GM12878 (cell line): Measurements from ENCODE around the gene GPLD1. TPM values are rescaled to one million over a fixed set of nuclear protein-coding genes. Genes with fewer than 3 reads are reported as not detected.

ENCODE experiments used
- ATAC-seq: fragments of 200-7000 bp; cut with Tn5 transposase; 3 replicates; pipeline ENCODE4 v1.9.1; 2020; ENCODE audit warnings: mild to moderate bottlenecking, moderate library complexity
- BruUV-seq: library from RNA; stranded (reverse); fragments of 400-500 nt; replicated peaks from 2 replicates; lab custom pipeline; 2021; lab: Mats Ljungman, UMichigan
- CTCF ChIA-PET: fragments of 300-600 bp; sonication (Branson Sonifier 250); formaldehyde crosslinking; extraction: SDS; loops from one replicate; lab custom pipeline; 2021; ENCODE audit warnings: inconsistent platforms; lab: Yijun Ruan, JAX
- POLR2A ChIA-PET: fragments of 350-600 bp; formaldehyde crosslinking; extraction: SDS; loops from one replicate; lab custom pipeline; 2021; ENCODE audit warnings: inconsistent platforms; lab: Charles Lee
- RAD21 ChIA-PET: fragments of 300-600 bp; sonication (Branson Sonifier 250); formaldehyde crosslinking; loops from one replicate; lab custom pipeline; 2023; ENCODE audit warnings: antibody characterized with exemption; ENCODE audit not compliant: unreplicated experiment; lab: Charles Lee
- SMC1A ChIA-PET: fragments of 300-600 bp; sonication (Branson Sonifier 250); formaldehyde crosslinking; loops from one replicate; lab custom pipeline; 2023; ENCODE audit not compliant: unreplicated experiment, uncharacterized antibody; lab: Charles Lee
- DNase-seq: peaks from one replicate; pipeline ENCODE4 v3.0.0-alpha.2; 2011; ENCODE audit warnings: low read depth, low spot score
- FAIRE-seq: peaks from 3 replicates; lab custom pipeline; 2011; peaks lifted over from hg19 to GRCh38; lab: Jason Lieb, UNC
- H2AFZ ChIP-seq: 2 replicates; pipeline ENCODE4 v1.6.0; 2011; ENCODE audit warnings: low read depth, low read length, control low read depth; ENCODE audit not compliant: control insufficient read depth
- H3K27ac ChIP-seq: 2 replicates; pipeline ENCODE4 v1.5.1; 2011; ENCODE audit warnings: control low read depth; ENCODE audit not compliant: control insufficient read depth, insufficient read depth
- H3K27me3 ChIP-seq, 2 experiments: replicated peaks in 1 of 2; 2 replicates each; pipeline versions ENCODE4 v1.6.0 to v1.6.1; 2011; ENCODE audit warnings: low read length in 1 of 2; ENCODE audit not compliant: control insufficient read depth in 2 of 2, insufficient read depth in 2 of 2
- H3K36me3 ChIP-seq, 2 experiments: 2 replicates each; pipeline ENCODE4 v1.5.1; 2011; ENCODE audit warnings: low read length in 1 of 2; ENCODE audit not compliant: control insufficient read depth in 2 of 2, insufficient read depth in 2 of 2
- H3K4me1 ChIP-seq: 2 replicates; pipeline ENCODE4 v1.6.1; 2011; ENCODE audit warnings: mild to moderate bottlenecking, low read length, moderate library complexity, mixed read lengths; ENCODE audit not compliant: control insufficient read depth, insufficient read depth
- H3K4me2 ChIP-seq: 2 replicates; pipeline ENCODE4 v1.6.0; 2011; ENCODE audit warnings: control low read depth; ENCODE audit not compliant: control insufficient read depth, insufficient read depth
- H3K4me3 ChIP-seq: fragments of 200-600 bp; sonication (generic); 2 replicates; pipeline ENCODE4 v1.5.1; 2016
- H3K79me2 ChIP-seq: 2 replicates; pipeline ENCODE4 v1.6.0; 2011; ENCODE audit warnings: low read length; ENCODE audit not compliant: control insufficient read depth, insufficient read depth
- H3K9ac ChIP-seq: 2 replicates; pipeline ENCODE4 v1.8.0; 2011; ENCODE audit warnings: low read length, control low read depth, mixed read lengths; ENCODE audit not compliant: control insufficient read depth, insufficient read depth
- H3K9me3 ChIP-seq: replicated peaks from 3 replicates; pipeline ENCODE4 v1.5.1; 2011; ENCODE audit warnings: mild to moderate bottlenecking, low read length; ENCODE audit not compliant: control insufficient read depth, insufficient read depth
- H4K20me1 ChIP-seq: 2 replicates; pipeline ENCODE4 v1.6.0; 2011; ENCODE audit not compliant: control insufficient read depth, insufficient read depth
- BCLAF1 ChIP-seq: fragments of 450-650 bp; IDR thresholded peaks from 2 replicates; pipeline ENCODE4 v1.6.1; 2017; ENCODE audit warnings: antibody characterized with exemption, mild to moderate bottlenecking, moderate library complexity
- CBX5 ChIP-seq: sonication (generic); IDR thresholded peaks from 2 replicates; pipeline ENCODE4 v1.6.1; 2016; ENCODE audit warnings: low read depth, moderate library complexity, mild to moderate bottlenecking, inconsistent platforms
- CEBPB ChIP-seq, 2 experiments: fragments of 150-350 bp in 1 of 2; IDR thresholded peaks; 2 replicates each; pipeline ENCODE4 v1.6.1; 2012 to 2014; ENCODE audit warnings: low read depth in 2 of 2, low read length in 2 of 2, borderline replicate concordance in 1 of 2, inconsistent platforms in 1 of 2
- EED ChIP-seq: sonication (generic); IDR thresholded peaks from 2 replicates; pipeline ENCODE4 v1.6.1; 2016; ENCODE audit warnings: antibody characterized with exemption, low read depth
- IRF5 ChIP-seq: fragments of 450-650 bp; IDR thresholded peaks from 2 replicates; pipeline ENCODE4 v1.6.1; 2017; ENCODE audit warnings: borderline replicate concordance
- RBBP5 ChIP-seq: fragments of 200-600 bp; sonication (generic); conservative IDR thresholded peaks from 2 replicates; pipeline ENCODE4 v1.6.1; 2016
- RFX5 ChIP-seq: IDR thresholded peaks from 2 replicates; pipeline ENCODE4 v1.6.1; 2011; ENCODE audit warnings: low read depth, low read length, improper control_type of control experiment
- SMAD5 ChIP-seq: IDR thresholded peaks from 2 replicates; pipeline ENCODE4 v1.6.1; 2016; ENCODE audit warnings: antibody characterized with exemption, low read depth
- SRF ChIP-seq, 2 experiments: IDR thresholded peaks; 2 replicates each; pipeline ENCODE4 v1.6.1; 2011; ENCODE audit warnings: low read depth in 2 of 2, low read length in 2 of 2, mild to moderate bottlenecking in 1 of 2, moderate library complexity in 1 of 2
- TAF1 ChIP-seq: IDR thresholded peaks from 2 replicates; pipeline ENCODE4 v1.6.1; 2011; ENCODE audit warnings: mild to moderate bottlenecking, low read depth, low read length, borderline replicate concordance
- TCF12 ChIP-seq: IDR thresholded peaks from 2 replicates; pipeline ENCODE4 v1.6.1; 2011; ENCODE audit warnings: low read depth, mild to moderate bottlenecking, low read length
- WGBS: methylation state at CpG from one replicate; pipeline ENCODE4 v1.1.6; 2016; ENCODE audit warnings: low lambda C conversion rate; ENCODE audit not compliant: insufficient replicate concordance, insufficient coverage; ENCODE audit errors: missing lambda C conversion rate; 5-methylcytosine and 5-hydroxymethylcytosine counted together
- in situ Hi-C: fragments of 300-500 bp; cut with MboI; formaldehyde crosslinking; loops from 9 replicates; pipeline ENCODE4 v1.14.3; 2018; ENCODE audit warnings: mixed read lengths
- intact Hi-C: fragments of 100-400 bp; cut with micrococcal nuclease; formaldehyde crosslinking; loops from one replicate; pipeline ENCODE4 v1.14.2; 2022; ENCODE audit not compliant: unreplicated experiment
- polyA plus RNA-seq, 11 experiments: library from polyadenylated mRNA; depleted of rRNA in 4 of 11; unstranded in 6 of 11; stranded (reverse) in 5 of 11; fragments of >200 nt; fragmentation: Nextera tagmentation in 4 of 11; fragmentation: Illumina TruSeq in 1 of 11; extraction: Ambion mirVana in 4 of 11; extraction: Trizol in 1 of 11; gene quantifications; 1 replicate in 1 of 11; 2 replicates in 10 of 11; pipeline versions ENCODE4 v1.2.1 to v1.2.3, GENCODE V29; 2011 to 2016; ENCODE audit warnings: inconsistent platforms in 2 of 11, missing spikeins in 2 of 11, low read depth in 1 of 11
- total RNA-seq, 4 experiments: library from RNA; depleted of rRNA in 3 of 4; stranded (reverse); fragments of >200 nt in 3 of 4; fragmentation: Illumina TruSeq in 1 of 4; extraction: Trizol in 1 of 4; gene quantifications; 2 replicates each; pipeline versions ENCODE4 v1.2.1 to v1.2.3, GENCODE V29; 2013 to 2021
- TF ChIP-seq, protein P1 (sequence below): fragments of 450-650 bp; formaldehyde crosslinking; IDR thresholded peaks from 2 replicates; pipeline ENCODE4 v1.5.0; 2022; ENCODE audit warnings: mild to moderate bottlenecking, missing genetic modification characterization
- TF ChIP-seq, protein P2 (sequence below): IDR thresholded peaks from 2 replicates; pipeline ENCODE4 v1.6.1; 2012; ENCODE audit warnings: low read depth, low read length, improper control_type of control experiment

GPLD1 gene
- total and polyA plus RNA-seq, 10 of the 15 experiments (the other 5 are each of a cell fraction or from before 2014, with no cell fraction given): 0.04 to 1.0 (median 0.69) TPM

DNA sequence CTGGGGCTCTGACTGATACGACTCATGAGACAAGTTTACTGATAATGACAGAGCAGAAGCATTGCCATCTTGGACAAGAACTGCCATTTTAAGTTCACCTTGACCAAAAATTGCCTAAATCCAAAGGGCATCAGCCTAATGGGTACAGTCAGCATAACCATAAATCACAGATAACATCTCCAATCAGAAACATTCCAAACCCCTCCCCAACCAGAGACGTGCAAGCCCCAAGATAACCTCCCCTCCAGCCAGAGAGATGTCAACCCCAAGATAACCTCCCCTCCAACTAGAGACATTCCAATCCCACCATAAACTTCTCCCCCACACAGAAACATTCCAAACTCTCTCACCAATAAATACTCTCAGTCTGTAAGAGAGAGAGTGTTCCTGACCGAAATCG is 10.5 kb downstream of the GPLD1 start:
- no peak overlapping the region for H3K4me3 ChIP-seq
- H3K9me3 ChIP-seq: no peaks in the 10 kb centered on the region
- ChIA-PET POLR2A (no interaction called here), RAD21 (no interaction called here), CTCF (no interaction called here), SMC1A (interaction anchor here (0.8 to 1.0 kb wide), 2 partner anchors 12 to 35 kb away, joined by 3 read pairs; no protein-coding TSS in a partner anchor)
- no peaks in the 10 kb centered on the region for H4K20me1 ChIP-seq
- H3K4me1 ChIP-seq: no peaks in the 10 kb centered on the region
- no peak overlapping the region for H3K27ac ChIP-seq
- ATAC-seq: no peak
- no peak for DNase-seq
- 58% methylated on average over 4 of the region's 4 CpGs for WGBS
- no peak overlapping the region for H3K9ac ChIP-seq
- no peak for FAIRE-seq
- intact Hi-C loops (no loop called here), in situ Hi-C loops (no loop called here)
- no peaks in the 10 kb centered on the region for H3K36me3 ChIP-seq
- H3K4me2 ChIP-seq: no peak overlapping the region
- BruUV-seq: no TSS peak
- H3K79me2 ChIP-seq: no peaks in the 10 kb centered on the region
- no peak overlapping the region for H2AFZ ChIP-seq
- H3K27me3 ChIP-seq: no peaks in the 10 kb centered on the region
- TF ChIP-seq SMAD5: no peak
- TF ChIP-seq SRF (IDR thresholded peaks at IDR 0.05; ENCODE audit: low read depth in 2 of 2, low read length in 2 of 2): no peak
- TF ChIP-seq TAF1: no peak
- TF ChIP-seq, protein P1, sequence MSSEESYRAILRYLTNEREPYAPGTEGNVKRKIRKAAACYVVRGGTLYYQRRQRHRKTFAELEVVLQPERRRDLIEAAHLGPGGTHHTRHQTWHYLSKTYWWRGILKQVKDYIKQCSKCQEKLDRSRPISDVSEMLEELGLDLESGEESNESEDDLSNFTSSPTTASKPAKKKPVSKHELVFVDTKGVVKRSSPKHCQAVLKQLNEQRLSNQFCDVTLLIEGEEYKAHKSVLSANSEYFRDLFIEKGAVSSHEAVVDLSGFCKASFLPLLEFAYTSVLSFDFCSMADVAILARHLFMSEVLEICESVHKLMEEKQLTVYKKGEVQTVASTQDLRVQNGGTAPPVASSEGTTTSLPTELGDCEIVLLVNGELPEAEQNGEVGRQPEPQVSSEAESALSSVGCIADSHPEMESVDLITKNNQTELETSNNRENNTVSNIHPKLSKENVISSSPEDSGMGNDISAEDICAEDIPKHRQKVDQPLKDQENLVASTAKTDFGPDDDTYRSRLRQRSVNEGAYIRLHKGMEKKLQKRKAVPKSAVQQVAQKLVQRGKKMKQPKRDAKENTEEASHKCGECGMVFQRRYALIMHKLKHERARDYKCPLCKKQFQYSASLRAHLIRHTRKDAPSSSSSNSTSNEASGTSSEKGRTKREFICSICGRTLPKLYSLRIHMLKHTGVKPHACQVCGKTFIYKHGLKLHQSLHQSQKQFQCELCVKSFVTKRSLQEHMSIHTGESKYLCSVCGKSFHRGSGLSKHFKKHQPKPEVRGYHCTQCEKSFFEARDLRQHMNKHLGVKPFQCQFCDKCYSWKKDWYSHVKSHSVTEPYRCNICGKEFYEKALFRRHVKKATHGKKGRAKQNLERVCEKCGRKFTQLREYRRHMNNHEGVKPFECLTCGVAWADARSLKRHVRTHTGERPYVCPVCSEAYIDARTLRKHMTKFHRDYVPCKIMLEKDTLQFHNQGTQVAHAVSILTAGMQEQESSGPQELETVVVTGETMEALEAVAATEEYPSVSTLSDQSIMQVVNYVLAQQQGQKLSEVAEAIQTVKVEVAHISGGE (CRISPR knock-in tag): no peak
- no peak for TF ChIP-seq RBBP5
- TF ChIP-seq CBX5: no peak
- TF ChIP-seq EED: no peak
- TF ChIP-seq IRF5: no peak
- no peak for TF ChIP-seq RFX5
- TF ChIP-seq, protein P2, sequence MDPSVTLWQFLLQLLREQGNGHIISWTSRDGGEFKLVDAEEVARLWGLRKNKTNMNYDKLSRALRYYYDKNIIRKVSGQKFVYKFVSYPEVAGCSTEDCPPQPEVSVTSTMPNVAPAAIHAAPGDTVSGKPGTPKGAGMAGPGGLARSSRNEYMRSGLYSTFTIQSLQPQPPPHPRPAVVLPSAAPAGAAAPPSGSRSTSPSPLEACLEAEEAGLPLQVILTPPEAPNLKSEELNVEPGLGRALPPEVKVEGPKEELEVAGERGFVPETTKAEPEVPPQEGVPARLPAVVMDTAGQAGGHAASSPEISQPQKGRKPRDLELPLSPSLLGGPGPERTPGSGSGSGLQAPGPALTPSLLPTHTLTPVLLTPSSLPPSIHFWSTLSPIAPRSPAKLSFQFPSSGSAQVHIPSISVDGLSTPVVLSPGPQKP: no peak
- no peak for TF ChIP-seq TCF12
- no peak for TF ChIP-seq CEBPB (IDR thresholded peaks at IDR 0.05; ENCODE audit: borderline replicate concordance in 1 of 2, low read depth in 2 of 2, low read length in 2 of 2)
- no peak for TF ChIP-seq BCLAF1
